Stimulated activated CD4-positive, alpha-beta T cell treated with anti-CD3 and anti-CD28 coated beads, TNF-alpha, amount 100 ng/mL, for 24 hours (primary cell): ENCODE results near the gene RAB3D.

Experiments
- DNase-seq, 3 experiments: peaks; one replicate each; pipeline ENCODE4 v3.0.0-alpha.2; 2020; ENCODE audit warnings: low read depth in 3 of 3

RAB3D gene

GRCh38 chr19:11295180-11295579 lies 44.3 kb downstream of the RAB3D start:
- no peak for DNase-seq

- peak; percentile 64 to 88 (median 68) for DNase-seq
These were observed 45.7 kb downstream of the RAB3D start for GRCh38 chr19:11293433-11294389.

- no peak for DNase-seq
These were observed 47.5 kb downstream of the RAB3D start for GRCh38 chr19:11291991-11292390.

- DNase-seq: no peak
These were observed 48.0 kb downstream of the RAB3D start for GRCh38 chr19:11291415-11291814.

GRCh38 chr19:11290256-11290655 lies 49.2 kb downstream of the RAB3D start:
- DNase-seq: no peak

- no peak for DNase-seq
These were observed 51.1 kb downstream of the RAB3D start for GRCh38 chr19:11288349-11288748.

GRCh38 chr19:11286312-11286974 lies 53.0 kb downstream of the RAB3D start:
- no peak for DNase-seq

GRCh38 chr19:11284515-11284914 lies 54.9 kb downstream of the RAB3D start:
- DNase-seq: no peak

- no peak for DNase-seq
These were observed 58.0 kb downstream of the RAB3D start for GRCh38 chr19:11281356-11282049.

- DNase-seq: peak in 1 of 3 experiments; percentile 12
These were observed 59.8 kb downstream of the RAB3D start for GRCh38 chr19:11279505-11280236.

- DNase-seq: no peak
These were observed 60.8 kb downstream of the RAB3D start for GRCh38 chr19:11278670-11279069.

- no peak for DNase-seq
These were observed 64.8 kb downstream of the RAB3D start for GRCh38 chr19:11274533-11275086.

- DNase-seq: no peak
These were observed 65.5 kb downstream of the RAB3D start for GRCh38 chr19:11273989-11274388.

GRCh38 chr19:11273296-11273695 lies 66.2 kb downstream of the RAB3D start:
- DNase-seq: no peak
